CD14-positive monocyte (primary cell): Measurements from ENCODE around the gene POLDIP3. TPM values are rescaled to one million over a fixed set of nuclear protein-coding genes. Genes with fewer than 3 reads are reported as not detected.
A peak's percentile ranks its signal among the peaks of the same experiment; 100 is the strongest.

ENCODE experiments used
- DNase-seq, 3 donors: peaks; one replicate each; pipeline ENCODE4 v3.0.0-alpha.2; 2011 to 2022
- H2AFZ ChIP-seq: 2 replicates; pipeline ENCODE4 v1.6.0; 2012; ENCODE audit warnings: mild to moderate bottlenecking, low read depth, low read length, inconsistent platforms; ENCODE audit not compliant: insufficient read depth, poor library complexity, severe bottlenecking
- H3K27ac ChIP-seq, 2 donors: 1 replicate in 1 of 2; 2 replicates in 1 of 2; pipeline ENCODE4 v1.5.1; 2012 to 2013; ENCODE audit warnings: low read length in 2 of 2, control low read depth in 1 of 2, inconsistent platforms in 1 of 2, low read depth in 1 of 2, mild to moderate bottlenecking in 1 of 2
- H3K27me3 ChIP-seq, 2 donors: one replicate each; pipeline versions ENCODE4 v1.6.0 to v1.6.1; 2011 to 2013; ENCODE audit warnings: low read length in 2 of 2; ENCODE audit not compliant: control insufficient read depth in 2 of 2, insufficient read depth in 2 of 2
- H3K36me3 ChIP-seq, 2 donors: replicated peaks in 1 of 2; 1 replicate in 1 of 2; 2 replicates in 1 of 2; pipeline versions ENCODE4 v1.5.1 to v1.6.1; 2012 to 2013; ENCODE audit warnings: low read length in 2 of 2, control low read depth in 1 of 2, inconsistent platforms in 1 of 2, mild to moderate bottlenecking in 1 of 2; ENCODE audit not compliant: insufficient read depth in 2 of 2, control insufficient read depth in 1 of 2
- H3K4me1 ChIP-seq, 2 donors: 1 replicate in 1 of 2; 2 replicates in 1 of 2; pipeline versions ENCODE4 v1.5.1 to v1.6.1; 2012 to 2013; ENCODE audit warnings: low read length in 2 of 2, control low read depth in 1 of 2, inconsistent platforms in 1 of 2, mild to moderate bottlenecking in 1 of 2, moderate library complexity in 1 of 2; ENCODE audit not compliant: insufficient read depth in 2 of 2, control insufficient read depth in 1 of 2
- H3K4me2 ChIP-seq: replicated peaks from 2 replicates; pipeline ENCODE3; 2012; ENCODE audit warnings: low read length, moderate library complexity, mild to moderate bottlenecking; ENCODE audit not compliant: poor library complexity, severe bottlenecking; ENCODE audit errors: extremely low read depth
- H3K4me3 ChIP-seq, 3 experiments: fragments of 200-600 bp in 1 of 3; sonication (generic) in 1 of 3; replicated peaks in 1 of 3; 1 replicate in 2 of 3; 2 replicates in 1 of 3; pipeline ENCODE4 v1.5.1; 2011 to 2013; ENCODE audit warnings: low read length in 3 of 3, mild to moderate bottlenecking in 3 of 3, control low read depth in 2 of 3, low read depth in 2 of 3, inconsistent platforms in 1 of 3, moderate library complexity in 1 of 3
- H3K79me2 ChIP-seq: 2 replicates; pipeline ENCODE4 v1.6.0; 2012; ENCODE audit warnings: mild to moderate bottlenecking, control low read depth, inconsistent platforms, low read length, moderate library complexity; ENCODE audit not compliant: insufficient read depth
- H3K9ac ChIP-seq: 2 replicates; pipeline ENCODE4 v1.6.0; 2017; ENCODE audit warnings: low read length, mild to moderate bottlenecking; ENCODE audit not compliant: insufficient read depth, poor library complexity, severe bottlenecking
- H3K9me3 ChIP-seq, 2 donors: replicated peaks in 1 of 2; 1 replicate in 1 of 2; 2 replicates in 1 of 2; pipeline versions ENCODE4 v1.5.1 to v1.6.1; 2012 to 2013; ENCODE audit warnings: low read length in 2 of 2, control low read depth in 1 of 2; ENCODE audit not compliant: control insufficient read depth in 1 of 2, insufficient read depth in 1 of 2
- H4K20me1 ChIP-seq: 2 replicates; pipeline ENCODE4 v1.6.0; 2012; ENCODE audit warnings: mild to moderate bottlenecking, low read length, control low read depth, moderate library complexity; ENCODE audit not compliant: insufficient read depth
- H3K27ac Mint-ChIP-seq, 7 donors: one replicate each; pipeline ENCODE4 v1.8.0; 2020; ENCODE audit warnings: mild to moderate bottlenecking in 7 of 7, mixed read lengths in 7 of 7, moderate library complexity in 6 of 7, inconsistent platforms in 2 of 7
- H3K27me3 Mint-ChIP-seq, 3 donors: one replicate each; pipeline ENCODE4 v1.8.0; 2021 to 2022; ENCODE audit warnings: low read depth in 3 of 3, mild to moderate bottlenecking in 3 of 3, mixed read lengths in 3 of 3, moderate library complexity in 3 of 3, inconsistent platforms in 1 of 3
- H3K36me3 Mint-ChIP-seq, 2 donors: one replicate each; pipeline ENCODE4 v1.8.0; 2020; ENCODE audit warnings: mixed read lengths in 2 of 2, inconsistent platforms in 1 of 2, mild to moderate bottlenecking in 1 of 2
- H3K4me1 Mint-ChIP-seq: one replicate; pipeline ENCODE4 v1.8.0; 2020; ENCODE audit warnings: mild to moderate bottlenecking, mixed read lengths
- H3K4me3 Mint-ChIP-seq, 2 donors: one replicate each; pipeline ENCODE4 v1.8.0; 2020; ENCODE audit warnings: mild to moderate bottlenecking in 2 of 2, mixed read lengths in 2 of 2, moderate library complexity in 1 of 2
- H3K9me3 Mint-ChIP-seq, 7 donors: one replicate each; pipeline ENCODE4 v1.8.0; 2020 to 2022; ENCODE audit warnings: mixed read lengths in 7 of 7, mild to moderate bottlenecking in 6 of 7, moderate library complexity in 6 of 7, inconsistent platforms in 2 of 7
- WGBS: methylation state at CpG from one replicate; pipeline ENCODE4 v1.1.5; 2013; ENCODE audit warnings: missing lambda C conversion rate; ENCODE audit not compliant: insufficient coverage; 5-methylcytosine and 5-hydroxymethylcytosine counted together
- intact Hi-C, 2 donors: fragments of 100-400 bp; cut with micrococcal nuclease; formaldehyde crosslinking; loops; one replicate each; pipeline versions ENCODE4 v1.15.0 to v1.15.1; 2023
- polyA plus RNA-seq, 3 donors: library from polyadenylated mRNA; depleted of rRNA in 1 of 3; unstranded in 2 of 3; stranded (reverse) in 1 of 3; fragments of 300-500 nt in 2 of 3; fragments of >200 nt in 1 of 3; fragmentation: Illumina TruSeq in 2 of 3; gene quantifications; 1 replicate in 2 of 3; 2 replicates in 1 of 3; pipeline ENCODE4 v1.2.3, GENCODE V29; 2012 to 2021
- TF ChIP-seq, protein P1 (sequence below): fragments of 200-600 bp; IDR thresholded peaks from one replicate; pipeline ENCODE4 v1.8.0; 2022; ENCODE audit warnings: antibody characterized with exemption, mild to moderate bottlenecking

Gene POLDIP3
- polyA plus RNA-seq, 3 donors: 46.3 to 55.3 (median 53.8) TPM

DNA sequence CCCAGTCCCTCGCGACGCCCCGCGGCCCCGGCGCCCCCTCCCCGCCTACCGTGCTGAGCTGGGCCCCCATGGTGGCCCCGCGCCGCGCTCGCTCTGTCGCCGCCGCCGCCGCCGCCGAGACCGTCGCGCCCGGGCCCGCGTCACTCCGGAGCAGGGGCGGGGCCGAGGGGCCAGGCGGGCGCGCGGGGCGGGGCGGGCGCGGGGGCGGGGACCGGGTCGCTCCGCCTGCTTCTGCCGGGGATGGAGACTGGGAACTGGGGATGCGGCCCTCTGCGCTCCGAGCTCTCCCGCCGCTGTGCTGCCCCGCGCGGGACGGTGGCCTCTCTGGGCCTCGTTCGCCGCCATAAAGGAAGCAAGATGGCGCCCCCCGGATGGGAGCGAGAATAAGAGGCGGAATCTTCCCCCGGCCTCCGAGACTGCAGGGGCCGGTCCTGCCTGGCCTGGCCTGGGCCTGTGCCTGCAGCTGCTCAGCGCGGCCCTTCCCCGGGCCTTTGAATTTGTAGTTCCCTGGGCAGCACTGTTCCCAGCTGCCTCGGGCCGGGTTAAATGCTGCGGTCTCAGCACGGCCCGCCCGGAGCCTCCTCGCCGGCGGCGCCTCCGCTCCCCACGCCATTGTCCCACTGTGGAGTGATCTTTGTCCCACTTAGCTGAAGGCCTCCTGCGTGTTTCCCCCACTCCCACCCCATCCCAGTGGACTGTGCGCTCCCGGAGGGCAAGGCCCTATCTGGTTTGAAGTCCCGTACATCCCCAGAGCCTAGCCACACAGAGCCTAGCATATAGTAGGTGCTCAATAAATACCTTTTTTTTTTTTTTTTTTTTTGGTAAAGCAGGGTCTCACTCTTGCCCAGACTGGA, 34.8 kb upstream of the POLDIP3 start, which contains the start of gene CYB5R3:
Gene CYB5R3, minus strand, starts transcription at position 147 of the 854 bp plus-strand sequence. Its CDS starts 77 bp downstream, at position 70.
- Histone ChIP-seq H3K4me2 (peak within 1 kb of the TSS; percentile 97), H3K9ac (peak within 1 kb of the TSS; percentile 90), H3K4me1 (peaks cover 34 to 55% of the 10 kb centered on the region in 2 donors), H3K9me3 (no peaks in the 10 kb centered on the region), H3K27me3 (no peaks in the 10 kb centered on the region), H3K36me3 (no peaks in the 10 kb centered on the region), H3K79me2 (peaks cover 44% of the 10 kb centered on the region), H4K20me1 (peaks cover 44% of the 10 kb centered on the region), H2AFZ (peak within 1 kb of the TSS; percentile 96), H3K4me3 (peak within 1 kb of the TSS; percentile 69 to 95 (median 81)), H3K27ac (peak within 1 kb of the TSS; percentile 74 to 97)
- Mint-ChIP-seq H3K4me3 (peak within 1 kb of the TSS; percentile 96 to 99), H3K27ac (peak within 1 kb of the TSS; percentile 84 to 99 (median 96)), H3K9me3 (no peaks in the 10 kb centered on the region), H3K4me1 (peaks cover 49% of the 10 kb centered on the region), H3K27me3 (peaks cover 0 to 3% (median 3%) of the 10 kb centered on the region in 3 donors), H3K36me3 (peaks cover 8 to 17% of the 10 kb centered on the region in 2 donors)
- DNase-seq: peak; percentile 63 to 72 (median 71)
- intact Hi-C loops: no loop called here
- TF ChIP-seq, protein P1, sequence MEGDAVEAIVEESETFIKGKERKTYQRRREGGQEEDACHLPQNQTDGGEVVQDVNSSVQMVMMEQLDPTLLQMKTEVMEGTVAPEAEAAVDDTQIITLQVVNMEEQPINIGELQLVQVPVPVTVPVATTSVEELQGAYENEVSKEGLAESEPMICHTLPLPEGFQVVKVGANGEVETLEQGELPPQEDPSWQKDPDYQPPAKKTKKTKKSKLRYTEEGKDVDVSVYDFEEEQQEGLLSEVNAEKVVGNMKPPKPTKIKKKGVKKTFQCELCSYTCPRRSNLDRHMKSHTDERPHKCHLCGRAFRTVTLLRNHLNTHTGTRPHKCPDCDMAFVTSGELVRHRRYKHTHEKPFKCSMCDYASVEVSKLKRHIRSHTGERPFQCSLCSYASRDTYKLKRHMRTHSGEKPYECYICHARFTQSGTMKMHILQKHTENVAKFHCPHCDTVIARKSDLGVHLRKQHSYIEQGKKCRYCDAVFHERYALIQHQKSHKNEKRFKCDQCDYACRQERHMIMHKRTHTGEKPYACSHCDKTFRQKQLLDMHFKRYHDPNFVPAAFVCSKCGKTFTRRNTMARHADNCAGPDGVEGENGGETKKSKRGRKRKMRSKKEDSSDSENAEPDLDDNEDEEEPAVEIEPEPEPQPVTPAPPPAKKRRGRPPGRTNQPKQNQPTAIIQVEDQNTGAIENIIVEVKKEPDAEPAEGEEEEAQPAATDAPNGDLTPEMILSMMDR: no peak
- under 1% methylated on average over 42 of the region's 81 CpGs for WGBS

DNA sequence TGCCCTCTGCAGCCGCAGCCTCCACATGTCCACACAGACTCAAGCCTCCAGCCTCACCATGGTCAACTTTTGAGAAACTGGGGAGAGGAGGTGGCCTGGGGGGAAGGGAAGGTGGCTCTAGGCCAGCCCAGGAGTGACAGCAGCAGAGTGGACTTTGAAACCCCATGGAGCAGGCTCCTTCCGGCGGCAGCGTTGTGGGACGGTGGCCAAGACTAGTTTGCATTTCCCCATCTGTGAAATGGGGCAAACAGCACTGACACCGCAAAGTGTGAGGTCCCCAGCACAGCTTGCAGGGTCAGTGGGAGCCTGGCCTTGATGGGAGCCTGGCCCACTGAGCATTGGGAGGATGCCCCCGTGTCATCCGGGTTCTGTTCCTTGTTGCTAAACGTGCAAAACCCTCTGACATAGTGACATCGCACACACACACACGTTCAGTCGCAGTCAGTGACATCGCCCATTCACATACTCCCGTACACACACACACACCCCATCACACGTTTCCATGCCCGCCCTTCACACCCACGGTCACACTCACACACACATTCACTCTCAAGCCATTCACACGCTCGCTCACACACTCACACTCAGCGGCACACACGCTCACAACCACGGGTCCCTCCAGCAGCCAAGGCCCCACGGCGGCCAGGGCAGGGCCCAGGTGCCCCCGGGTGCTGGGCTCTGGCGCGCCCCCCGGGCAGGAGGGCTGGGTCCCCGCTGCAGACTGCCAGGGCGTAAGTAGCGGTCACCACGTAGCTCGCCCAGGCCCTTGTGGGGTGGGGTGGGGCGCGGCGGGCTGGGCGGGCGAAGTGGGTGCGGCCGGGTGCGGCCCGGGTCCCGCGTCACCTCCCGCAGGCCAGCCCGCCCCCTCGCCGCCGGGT, 33.9 kb upstream of the POLDIP3 start:
- DNase-seq: peak; percentile 38 to 58 (median 47)
- H3K9me3 ChIP-seq: no peaks in the 10 kb centered on the region
- peak overlapping the region; percentile 97 for H3K4me2 ChIP-seq
- H3K4me1 Mint-ChIP-seq: peaks cover 51% of the 10 kb centered on the region
- no peaks in the 10 kb centered on the region for H3K9me3 Mint-ChIP-seq
- peaks cover 53% of the 10 kb centered on the region for H3K79me2 ChIP-seq
- H3K9ac ChIP-seq: peak overlapping the region; percentile 90
- no peaks in the 10 kb centered on the region for H3K27me3 ChIP-seq
- peak overlapping the region; percentile 69 to 95 (median 81) for H3K4me3 ChIP-seq
- H3K4me3 Mint-ChIP-seq: peak overlapping the region; percentile 96 to 99
- H3K36me3 Mint-ChIP-seq: peaks cover 8 to 17% of the 10 kb centered on the region in 2 donors
- WGBS: under 1% methylated on average over 38 of the region's 49 CpGs
- intact Hi-C loops: no loop called here
- H2AFZ ChIP-seq: peak overlapping the region; percentile 85
- H3K4me1 ChIP-seq: peaks cover 34 to 61% of the 10 kb centered on the region in 2 donors
- H3K36me3 ChIP-seq: no peaks in the 10 kb centered on the region
- H3K27ac Mint-ChIP-seq: peak overlapping the region; percentile 84 to 99 (median 96)
- H4K20me1 ChIP-seq: peaks cover 53% of the 10 kb centered on the region
- TF ChIP-seq, protein P1: no peak
- H3K27me3 Mint-ChIP-seq: peaks cover 0 to 3% (median 3%) of the 10 kb centered on the region in 3 donors
- H3K27ac ChIP-seq: peak overlapping the region; percentile 17 to 97
